ENCODE results near the gene ACER3. TPM values are rescaled to one million over a fixed set of nuclear protein-coding genes. Genes with fewer than 3 reads are reported as not detected.

ACER3 gene
- total and polyA plus RNA-seq, 2 of the 4 experiments (the other 2 are of a cell fraction): 3.5 to 10.0 TPM

GRCh38 chr11:76832361-76832760, 28.4 kb upstream of the ACER3 start:
- Histone ChIP-seq H3K56ac (ENCODE audit: extremely low read depth, insufficient read depth, low read length) (no peak overlapping the region), H3K27ac (ENCODE audit: insufficient read depth, low read length) (no peak overlapping the region), H3K4me3 (ENCODE audit: insufficient read depth, low read depth, low read length) (no peak overlapping the region), H3K18ac (ENCODE audit: low read depth, low read length) (no peak overlapping the region), H3K4me1 (ENCODE audit: control insufficient read depth, insufficient read depth, low read length) (peaks cover 5% of the 10 kb centered on the region; the same call in 1 of the 2 replicates), H3K27me3 (ENCODE audit: control insufficient read depth, insufficient read depth, low read length) (peaks cover 46% of the 10 kb centered on the region), H3K4ac (ENCODE audit: low read depth, low read length) (no peak overlapping the region), H4K5ac (ENCODE audit: low read depth, low read length) (no peak overlapping the region), H3K4me2 (ENCODE audit: low read depth, low read length) (no peak overlapping the region), H2AFZ (replicated peaks; ENCODE audit: low read length, poor library complexity) (no peak overlapping the region), H2BK20ac (ENCODE audit: low read depth, low read length) (no peak overlapping the region), H3K9ac (ENCODE audit: low read depth, low read length) (no peak overlapping the region), H3K79me1 (ENCODE audit: low read depth in 1 of 2, low read length in 2 of 2) (no peaks in the 10 kb centered on the region), H2BK5ac (ENCODE audit: low read depth, low read length, poor library complexity, severe bottlenecking) (no peak overlapping the region), H3K9me1 (ENCODE audit: insufficient read depth, low read length) (peaks cover 3% of the 10 kb centered on the region; the same call in 1 of the 2 replicates), H3K9me3 (ENCODE audit: control insufficient read depth, insufficient read depth, low read length) (no peaks in the 10 kb centered on the region; the same call in 1 of the 2 replicates), H4K20me1 (ENCODE audit: insufficient read depth, low read length) (no peaks in the 10 kb centered on the region), H2AK5ac (ENCODE audit: low read depth, low read length) (no peak overlapping the region), H2AK9ac (replicated peaks; ENCODE audit: low read depth, low read length, poor library complexity) (no peak overlapping the region), H4K8ac (ENCODE audit: low read depth in 2 of 2, low read length in 2 of 2) (no peak overlapping the region), H2BK15ac (ENCODE audit: low read depth, low read length) (no peak overlapping the region), H2BK120ac (ENCODE audit: low read depth, low read length) (no peak overlapping the region), H3K36me3 (ENCODE audit: control insufficient read depth, insufficient read depth, low read length) (no peaks in the 10 kb centered on the region), H4K91ac (ENCODE audit: insufficient read depth, low read depth, low read length) (no peak overlapping the region), H3K14ac (replicated peaks; ENCODE audit: low read depth, low read length) (no peak overlapping the region), H3K23ac (ENCODE audit: low read depth, low read length) (no peak overlapping the region)
- DNase-seq (no peak), ATAC-seq (ENCODE audit: low read depth) (no peak)
- POLR2A ChIA-PET (ENCODE audit: unreplicated experiment): no interaction called here
- in situ Hi-C loops (cut with MboI; ENCODE audit: low sequenced_read_pairs): no loop called here
- CTCF ChIA-PET: no interaction called here
- dilution Hi-C loops (cut with HindIII; ENCODE audit: low sequenced_read_pairs, unreplicated experiment): no loop called here
- intact Hi-C loops (cut with micrococcal nuclease): no loop called here
- no peak for TF ChIP-seq RAD21 (IDR thresholded peaks at IDR 0.05; ENCODE audit: low read length)
- TF ChIP-seq MAFK (IDR thresholded peaks at IDR 0.05; ENCODE audit: low read depth, low read length): no peak
- TF ChIP-seq USF2 (IDR thresholded peaks at IDR 0.05; ENCODE audit: low read depth, low read length): no peak
- TF ChIP-seq MXI1 (IDR thresholded peaks at IDR 0.05; ENCODE audit: borderline replicate concordance, low read depth, low read length): no peak
- no peak for TF ChIP-seq BHLHE40 (IDR thresholded peaks at IDR 0.05; ENCODE audit: low read depth, low read length)
- TF ChIP-seq CTCF (conservative IDR thresholded peaks at IDR 0.05; ENCODE audit: low read depth, low read length): no peak
- no TSS peak for BruUV-seq (replicated peaks)
